Measurements from ENCODE around the gene MRTFB.
"Not testable (repeated sequence)": the region's sequence is repeated elsewhere in the genome, so short reads cannot be mapped to it uniquely, and the experiment has no call there.

MRTFB gene

DNA sequence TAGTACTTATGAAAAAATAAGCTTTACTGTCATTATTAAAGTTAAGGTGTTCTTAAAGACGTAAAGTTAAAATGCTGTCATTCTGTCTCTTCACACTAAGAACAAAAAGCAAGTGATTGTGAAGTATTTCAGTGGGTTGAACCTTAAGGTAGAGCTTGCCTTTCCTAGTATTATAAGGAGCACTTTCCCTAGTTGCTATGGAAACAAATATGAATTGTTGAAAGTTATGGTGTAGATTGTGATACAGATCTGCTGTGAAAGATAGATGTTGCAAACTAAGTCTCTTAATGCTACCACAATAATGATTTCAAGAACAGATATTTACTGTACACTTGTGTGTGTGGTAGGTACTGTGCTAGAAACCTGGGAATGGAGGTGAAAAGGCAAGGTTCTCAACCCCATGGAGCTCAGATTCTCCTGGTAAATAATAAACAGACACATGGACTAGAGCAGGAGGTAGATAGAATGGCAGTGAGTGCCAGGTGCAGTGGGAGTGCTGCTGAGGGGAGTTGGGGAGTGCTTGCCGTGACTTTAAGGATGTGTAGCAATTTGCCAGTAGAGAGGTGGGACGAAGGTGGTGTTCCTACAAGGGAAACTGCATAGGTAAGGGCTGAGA is 34.7 kb downstream of the MRTFB start:
- DNase-seq (ENCODE audit: low read depth, low spot score) = no peak

DNA sequence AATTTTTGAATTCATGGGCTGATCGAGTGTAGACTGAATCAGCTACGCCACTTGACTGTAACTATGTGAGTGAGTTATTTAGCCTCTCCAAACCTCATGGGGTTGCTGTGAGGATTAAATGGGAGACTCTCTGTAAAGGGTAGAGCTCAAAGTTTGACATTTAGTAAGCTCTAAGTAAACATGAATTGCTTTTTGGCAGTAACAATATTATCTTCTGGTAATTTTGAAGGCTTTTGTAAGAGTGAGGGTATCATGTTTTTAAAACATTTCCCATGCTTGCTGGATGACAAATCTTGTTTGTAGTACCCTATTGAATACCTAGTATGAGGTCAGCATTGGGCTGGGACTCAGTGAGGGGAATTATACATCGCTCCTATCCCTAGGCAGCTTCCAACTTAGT is 35.3 kb downstream of the MRTFB start:
- DNase-seq (ENCODE audit: low read depth, low spot score) = no peak

DNA sequence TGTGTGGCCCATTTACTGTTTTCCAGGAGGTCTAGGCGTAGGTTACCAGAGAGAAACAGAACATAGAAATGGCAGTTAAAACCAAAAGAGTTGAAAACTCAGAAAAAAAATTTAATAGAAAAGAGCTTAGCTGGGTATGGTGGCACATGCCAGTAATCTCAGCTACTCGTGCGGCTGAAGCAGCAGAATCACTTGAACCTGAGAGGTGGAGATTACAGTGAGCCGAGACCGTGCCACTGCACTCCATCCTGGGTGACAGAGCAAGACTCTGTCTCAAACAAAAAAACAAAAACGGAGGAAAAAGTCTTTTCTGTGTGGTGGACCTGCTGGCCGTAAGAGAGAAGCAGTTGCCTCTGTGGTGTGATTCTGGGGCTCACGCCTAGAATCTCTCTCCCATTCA is 35.8 kb downstream of the MRTFB start:
- DNase-seq (ENCODE audit: low read depth, low spot score) = no peak

DNA sequence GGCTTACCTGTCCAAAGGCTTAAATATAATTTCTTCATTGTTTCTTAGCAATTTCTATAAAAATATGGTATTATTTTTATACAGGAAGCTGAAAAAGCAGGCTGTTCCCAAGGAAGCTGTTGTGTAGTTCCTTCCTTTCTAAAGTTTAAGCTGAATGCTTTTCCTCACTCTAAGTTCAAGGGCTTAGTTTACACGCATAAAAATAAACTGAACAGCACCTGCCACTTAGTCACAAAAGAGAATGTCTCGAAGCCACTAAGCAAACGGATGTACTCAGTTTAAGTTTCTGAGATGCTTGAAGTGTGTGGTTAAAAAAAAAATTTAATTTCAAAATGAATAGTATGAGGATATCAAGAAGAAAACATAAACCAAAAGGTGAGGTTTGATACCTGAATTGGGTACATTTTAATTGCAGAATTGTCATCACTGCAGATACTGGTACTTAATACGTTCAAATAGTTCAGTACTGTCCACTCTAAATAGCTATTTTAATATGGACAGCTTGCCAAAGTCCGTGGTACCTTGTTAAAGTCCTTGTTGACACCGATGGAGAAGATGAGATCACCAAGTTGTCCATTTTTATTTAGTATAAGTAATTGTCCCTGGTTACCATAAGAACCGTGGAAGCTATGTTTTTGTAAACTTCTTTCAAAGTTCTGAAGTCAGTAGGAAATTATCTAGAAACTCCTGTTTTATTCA is 38.1 kb downstream of the MRTFB start:
- DNase-seq (ENCODE audit: low read depth, low spot score) = no peak

DNA sequence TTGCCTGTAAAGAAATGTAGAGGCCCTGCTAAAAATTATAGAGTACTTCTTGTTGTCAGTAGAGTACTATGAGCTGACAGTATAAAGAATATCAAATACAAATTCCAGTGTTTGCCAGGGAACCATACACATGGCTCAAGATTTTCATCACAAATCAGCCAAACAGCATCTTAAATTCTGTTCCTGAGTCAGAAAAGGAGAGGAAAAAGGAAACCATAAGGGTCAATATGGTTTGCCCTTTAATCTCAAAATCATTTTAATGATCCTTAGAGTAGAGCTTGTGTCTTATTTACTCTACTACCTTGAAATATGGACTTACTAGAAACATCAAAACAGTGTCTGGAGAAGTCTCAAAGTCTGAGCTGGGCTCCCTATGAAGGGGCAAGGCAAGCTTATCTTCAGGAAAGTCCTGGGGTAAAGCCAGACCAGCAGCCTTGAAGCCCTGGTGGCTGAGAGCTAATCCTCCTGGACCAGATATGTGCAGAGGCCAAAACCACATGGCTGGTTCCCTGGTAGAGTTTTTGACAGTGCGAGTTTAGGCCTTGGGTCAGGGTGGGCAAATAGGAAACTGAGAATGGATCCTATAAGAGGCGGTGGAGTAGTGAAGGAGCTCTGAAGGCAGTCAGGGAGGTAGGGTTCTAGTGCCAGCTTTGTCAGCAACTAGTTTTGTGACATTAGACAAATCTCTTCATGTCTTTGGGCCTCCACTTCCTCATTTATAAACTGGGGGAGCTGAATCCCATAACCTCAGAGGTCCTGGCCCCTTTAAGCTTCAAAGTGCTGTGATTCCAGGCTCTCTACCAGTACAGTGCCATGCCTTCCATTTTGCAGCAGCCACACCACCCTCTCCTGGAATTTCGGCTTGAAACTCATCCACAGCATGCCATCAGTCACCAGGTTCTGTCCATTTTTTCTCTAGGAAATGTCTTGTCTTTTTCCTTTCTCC is 38.9 kb downstream of the MRTFB start:
- no peak for DNase-seq (ENCODE audit: low read depth, low spot score)

DNA sequence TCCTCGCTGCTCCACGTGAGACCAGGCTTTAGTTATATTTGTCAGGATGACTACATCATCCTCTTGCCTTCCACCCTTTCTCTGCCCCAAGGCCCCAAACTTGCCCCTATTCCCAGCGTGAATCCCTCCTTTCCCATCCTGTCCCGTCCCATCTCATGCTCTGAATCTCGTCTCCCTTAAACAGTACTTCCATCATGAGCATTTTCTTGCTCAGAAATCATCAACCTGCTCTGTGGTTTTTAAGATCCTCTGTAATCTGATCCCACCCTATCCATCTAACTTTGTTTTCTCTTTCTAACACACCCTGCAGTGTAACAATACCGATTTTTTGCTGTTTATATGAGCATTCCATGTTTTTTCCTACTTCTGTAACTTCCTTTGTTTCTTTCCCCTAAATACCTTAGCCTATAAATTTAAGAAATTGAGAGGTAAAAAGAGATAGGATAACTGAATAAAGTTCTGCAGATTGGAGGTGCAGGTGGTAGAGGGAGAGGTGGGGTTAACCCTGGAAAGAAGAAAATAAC is 39.7 kb downstream of the MRTFB start:
- DNase-seq (ENCODE audit: low read depth, low spot score) = no peak

DNA sequence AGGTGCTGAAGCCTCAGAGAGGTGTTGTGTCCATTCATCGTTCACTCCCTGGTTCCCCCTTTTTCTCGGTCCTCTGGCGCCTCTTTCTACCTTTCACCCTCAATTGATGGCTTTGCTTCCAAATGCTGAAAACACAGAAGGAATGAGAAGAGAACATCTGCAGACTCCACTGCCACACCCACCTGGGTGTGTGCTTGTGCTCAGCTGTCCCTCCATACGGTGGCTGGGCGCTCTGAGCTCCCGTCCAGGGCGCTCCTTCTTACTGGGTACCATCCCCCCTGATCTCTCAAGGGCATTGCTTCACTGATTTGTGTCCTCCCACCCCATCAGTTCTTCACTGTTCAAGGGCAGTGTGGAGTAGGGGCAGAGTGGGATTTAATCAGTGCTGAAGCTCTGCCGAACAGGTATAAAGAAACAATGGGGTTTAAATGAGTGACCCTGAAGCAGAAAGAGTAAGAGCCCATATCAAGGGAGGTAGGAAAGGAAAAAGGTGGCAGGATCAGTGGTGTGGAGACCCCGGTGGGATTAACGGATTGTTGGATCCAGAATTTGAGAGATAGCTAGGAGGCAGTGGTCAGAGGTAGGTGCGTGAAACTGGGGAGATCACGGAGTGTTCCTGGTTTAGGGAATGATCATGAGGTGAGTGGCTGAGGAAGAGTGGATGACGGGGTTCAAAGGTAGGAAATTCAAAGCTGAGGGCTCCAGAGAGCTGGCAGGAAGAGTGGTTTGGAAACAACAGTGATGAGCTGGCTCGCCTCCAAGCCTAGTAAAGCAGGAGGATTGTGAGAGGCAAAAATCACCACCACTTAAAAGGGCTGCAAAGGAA is 40.8 kb downstream of the MRTFB start:
- no peak for DNase-seq (ENCODE audit: low read depth, low spot score)

DNA sequence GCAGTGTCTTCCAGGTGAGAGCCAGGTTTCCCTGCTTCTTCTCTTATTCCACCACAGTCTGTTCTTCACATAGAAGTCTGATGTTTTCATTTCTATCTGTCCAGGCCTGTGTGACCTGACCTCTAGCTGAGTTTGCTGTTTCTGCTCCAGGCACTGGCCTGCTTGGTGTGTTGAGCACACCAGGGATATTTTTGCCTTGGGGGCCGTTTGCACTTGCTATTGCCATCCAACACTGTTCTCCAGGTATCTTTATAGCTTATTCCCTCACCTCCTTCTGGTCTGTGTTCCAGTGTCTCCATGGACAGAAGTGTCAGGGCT is 41.4 kb downstream of the MRTFB start:
- DNase-seq (ENCODE audit: low read depth, low spot score) = no peak

DNA sequence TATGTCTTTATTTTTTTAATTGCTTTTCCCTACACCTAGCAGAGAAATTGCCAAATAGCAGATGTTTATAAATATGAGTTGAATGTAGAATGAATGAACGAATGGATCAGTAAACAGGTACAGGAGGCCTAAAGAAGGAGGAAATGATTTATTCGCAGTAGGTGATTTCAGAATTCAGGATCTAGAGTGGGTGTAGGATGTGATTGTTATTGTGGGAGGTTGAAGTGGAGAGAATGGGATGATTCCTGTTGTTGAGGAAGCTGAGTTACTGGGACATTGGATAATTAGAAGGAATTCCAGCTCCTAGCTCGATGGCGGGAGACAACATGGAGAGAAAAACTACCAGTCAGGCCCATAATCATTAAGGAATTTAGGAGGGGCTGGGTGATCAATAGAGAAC is 42.2 kb downstream of the MRTFB start:
- DNase-seq (ENCODE audit: low read depth, low spot score) = no peak

DNA sequence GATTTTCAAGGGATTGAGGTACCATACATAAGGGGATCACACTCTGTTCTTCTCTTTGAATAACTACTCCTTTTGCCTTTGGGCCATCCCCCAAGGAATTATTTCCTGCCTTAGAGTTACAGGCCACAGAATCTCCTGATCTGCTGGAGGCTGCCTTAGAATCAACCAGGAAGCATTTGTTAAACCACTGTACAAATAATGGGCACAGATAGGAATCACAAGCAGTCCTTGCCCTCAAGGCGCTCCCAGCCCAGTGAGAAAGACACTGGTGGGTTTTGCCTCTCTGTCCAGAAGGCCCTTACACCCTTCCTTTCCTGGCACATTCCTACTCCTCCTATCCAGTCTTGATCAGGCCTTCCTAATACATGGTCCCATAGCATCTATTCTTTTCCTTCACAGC is 45.9 kb downstream of the MRTFB start:
- DNase-seq (ENCODE audit: low read depth, low spot score) = no peak

DNA sequence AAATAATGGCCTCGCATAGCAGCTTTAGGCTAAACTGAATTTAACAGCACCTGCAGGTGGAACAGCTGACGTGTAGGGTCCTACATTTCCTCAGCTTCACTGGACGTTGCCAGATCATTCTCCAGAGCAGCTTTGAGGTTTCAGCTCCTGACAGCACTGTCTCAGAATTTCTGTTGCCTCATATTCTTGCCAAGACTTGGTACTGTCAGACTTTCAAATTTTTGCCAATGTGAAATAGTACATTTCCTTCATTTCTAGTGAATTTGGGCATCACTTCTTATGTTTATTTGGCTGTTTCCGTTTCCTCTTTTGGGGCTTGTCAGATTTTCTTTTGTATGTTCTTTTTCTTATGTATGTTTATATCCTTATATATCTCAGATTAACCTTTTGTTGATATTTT is 48.7 kb downstream of the MRTFB start:
- DNase-seq (ENCODE audit: low read depth, low spot score) = no peak

DNA sequence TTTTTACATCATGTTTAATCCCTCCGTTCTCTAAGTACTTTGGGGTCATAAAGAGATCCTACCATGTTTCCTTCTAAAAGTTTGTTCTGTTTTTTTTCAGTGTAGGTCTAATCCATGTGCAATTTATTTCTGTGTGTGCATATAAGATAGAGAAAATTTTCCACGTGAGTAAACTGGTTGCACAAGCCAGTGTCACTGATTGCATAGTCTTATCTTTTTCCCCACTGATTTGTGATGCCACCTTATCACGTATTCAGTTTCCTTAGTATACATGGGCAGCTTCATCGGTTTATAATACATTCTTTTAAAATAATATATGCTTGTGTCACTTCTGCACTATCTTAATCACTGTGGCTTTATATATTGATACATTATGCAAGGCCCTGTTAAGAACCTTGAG is 49.2 kb downstream of the MRTFB start:
- no peak for DNase-seq (ENCODE audit: low read depth, low spot score)

DNA sequence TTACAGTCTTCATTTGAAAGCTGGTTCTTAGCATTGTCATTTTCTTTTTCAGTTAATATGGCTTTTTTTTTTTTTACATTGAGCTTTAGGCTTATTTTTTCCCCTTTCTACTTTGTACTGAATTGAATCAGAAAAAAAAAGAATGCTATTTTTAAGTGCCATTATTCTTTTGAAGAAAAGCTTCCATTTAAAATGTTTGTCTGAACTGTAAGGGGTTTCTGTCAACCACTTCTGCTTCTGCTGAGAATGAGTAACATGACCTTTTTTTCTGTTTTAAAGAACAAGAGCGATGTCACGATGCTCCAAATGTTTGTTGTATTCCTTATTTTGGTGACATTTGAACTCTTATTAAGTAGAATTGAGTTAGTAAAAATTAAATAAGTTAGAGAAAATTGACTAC is 50.0 kb downstream of the MRTFB start:
- no peak for DNase-seq (ENCODE audit: low read depth, low spot score)

DNA sequence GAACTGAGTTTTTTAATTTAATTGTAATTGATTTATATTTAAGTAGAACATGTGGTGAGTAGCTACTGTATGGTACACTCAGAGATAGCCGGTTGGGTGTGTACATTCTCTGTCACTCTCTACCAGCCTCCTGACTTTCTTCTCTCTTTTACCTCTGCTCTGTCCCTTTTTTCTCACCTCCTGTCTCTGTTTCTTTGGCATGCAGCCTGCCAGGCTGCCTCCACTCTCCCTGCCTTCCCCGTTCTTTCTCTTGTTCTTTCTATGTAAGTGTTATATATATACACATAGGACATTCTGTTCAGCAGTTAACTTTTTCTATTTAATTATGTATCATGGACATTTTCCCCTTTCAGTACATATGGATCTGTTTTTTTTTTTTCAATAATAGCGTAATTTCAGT is 50.8 kb downstream of the MRTFB start:
- no peak for DNase-seq (ENCODE audit: low read depth, low spot score)

DNA sequence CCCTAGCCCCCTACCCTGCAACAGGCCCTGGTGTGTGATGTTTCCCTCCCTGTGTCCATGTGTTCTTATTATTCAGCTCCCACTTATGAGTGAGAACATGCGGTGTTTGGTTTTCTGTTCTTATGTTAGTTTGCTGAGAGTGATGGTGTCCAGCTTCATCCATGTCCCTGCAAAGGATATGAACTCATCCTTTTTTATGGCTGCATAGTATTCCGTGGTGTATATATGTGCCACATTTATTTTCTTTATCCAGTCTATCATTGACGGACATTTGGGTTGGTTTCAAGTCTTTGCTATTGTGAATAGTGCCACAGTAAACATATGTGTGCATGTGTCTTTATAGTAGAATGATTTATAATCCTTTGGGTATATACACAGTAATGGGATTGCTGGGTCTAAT is 51.3 kb downstream of the MRTFB start:
- not testable (repeated sequence) for DNase-seq (ENCODE audit: low read depth, low spot score)

DNA sequence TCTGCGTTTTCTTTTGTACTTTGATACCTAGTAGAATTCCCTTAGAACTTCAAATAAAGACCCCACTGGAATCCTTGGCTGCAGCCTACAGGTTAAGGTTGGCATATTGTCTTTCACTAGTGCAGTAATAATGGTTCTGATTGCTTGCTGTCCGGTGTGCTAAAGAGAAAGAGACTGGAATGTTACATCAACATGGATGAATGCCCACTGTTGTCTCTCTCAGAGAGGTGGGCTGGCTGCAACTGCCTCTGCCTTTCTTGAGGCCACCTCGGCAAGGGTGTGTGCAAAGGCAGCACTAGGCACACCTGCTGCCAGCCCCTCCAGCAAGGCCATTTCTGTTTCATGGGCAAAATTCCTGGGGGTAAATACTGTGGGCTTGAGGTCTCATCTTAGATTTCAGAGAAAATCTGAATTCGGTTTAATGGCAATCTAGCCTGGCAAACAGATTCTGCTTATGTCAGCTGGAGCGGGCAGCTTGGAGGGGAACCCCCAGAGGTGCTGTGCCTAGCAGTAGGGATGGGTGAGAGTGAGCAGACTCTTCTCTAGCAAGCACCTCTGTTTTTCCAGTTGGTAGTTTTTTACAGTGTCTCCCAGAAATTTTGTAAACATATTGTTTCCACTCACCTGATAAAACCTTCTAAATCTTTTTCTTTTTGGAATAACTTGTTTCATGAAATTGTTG is 54.0 kb downstream of the MRTFB start:
- DNase-seq (ENCODE audit: low read depth, low spot score) = no peak

DNA sequence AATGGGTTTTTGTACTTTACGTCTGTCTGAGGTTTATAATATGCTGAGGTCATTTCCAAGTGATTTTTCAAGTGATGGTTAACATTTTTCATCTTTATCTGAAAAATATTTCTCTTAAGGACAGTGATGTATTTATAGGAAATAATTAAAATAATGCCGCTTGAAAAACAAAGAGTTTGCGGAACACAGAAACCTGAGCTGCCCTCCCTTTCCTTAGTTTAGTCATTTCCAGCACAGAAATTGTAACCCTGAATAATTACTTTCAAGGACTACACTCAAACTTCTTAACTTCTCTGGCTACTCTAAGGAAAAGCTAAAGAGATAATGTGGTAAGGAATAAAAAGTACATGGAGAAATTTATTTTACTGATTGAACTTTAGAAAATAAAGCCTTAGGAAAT is 54.6 kb downstream of the MRTFB start:
- DNase-seq (ENCODE audit: low read depth, low spot score) = no peak

DNA sequence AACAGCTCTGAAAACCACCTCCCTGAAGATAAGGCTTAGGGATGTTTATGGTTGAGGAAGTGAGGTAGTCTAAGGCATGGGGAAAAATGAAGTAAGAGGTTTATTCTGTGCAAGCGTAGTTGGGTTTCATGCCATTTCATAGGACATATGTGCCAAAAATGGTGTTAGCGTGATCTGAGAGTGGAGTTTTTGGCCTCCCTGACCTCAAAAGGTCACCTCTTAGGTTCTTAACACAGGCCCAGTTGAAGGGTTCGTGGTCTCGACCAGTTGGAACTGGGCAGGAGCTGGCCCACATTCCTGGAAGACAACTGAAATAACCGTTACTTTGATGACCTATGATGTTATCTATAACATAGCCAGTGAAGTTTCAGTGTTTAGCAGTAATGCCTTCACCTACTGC is 57.0 kb downstream of the MRTFB start:
- DNase-seq (ENCODE audit: low read depth, low spot score) = no peak

DNA sequence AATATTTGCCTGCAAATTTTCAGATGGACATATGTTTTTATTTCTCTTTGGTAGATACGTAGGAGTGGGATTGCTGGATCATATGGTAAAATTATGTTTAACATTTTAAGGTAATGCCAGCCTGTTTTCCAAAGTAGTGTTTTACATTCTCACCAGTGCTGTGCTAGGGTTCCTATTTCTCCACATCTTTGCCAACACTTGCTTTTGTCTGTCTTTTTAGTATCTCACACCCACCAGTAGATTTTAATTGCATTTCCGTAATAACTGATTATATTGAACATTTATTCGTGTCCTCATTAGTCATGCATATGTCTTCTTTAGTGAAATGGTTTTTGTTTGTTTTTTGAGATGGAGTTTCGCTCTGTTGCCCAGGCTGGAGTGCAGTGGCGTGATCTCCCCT is 58.4 kb downstream of the MRTFB start:
- DNase-seq (ENCODE audit: low read depth, low spot score) = no peak

DNA sequence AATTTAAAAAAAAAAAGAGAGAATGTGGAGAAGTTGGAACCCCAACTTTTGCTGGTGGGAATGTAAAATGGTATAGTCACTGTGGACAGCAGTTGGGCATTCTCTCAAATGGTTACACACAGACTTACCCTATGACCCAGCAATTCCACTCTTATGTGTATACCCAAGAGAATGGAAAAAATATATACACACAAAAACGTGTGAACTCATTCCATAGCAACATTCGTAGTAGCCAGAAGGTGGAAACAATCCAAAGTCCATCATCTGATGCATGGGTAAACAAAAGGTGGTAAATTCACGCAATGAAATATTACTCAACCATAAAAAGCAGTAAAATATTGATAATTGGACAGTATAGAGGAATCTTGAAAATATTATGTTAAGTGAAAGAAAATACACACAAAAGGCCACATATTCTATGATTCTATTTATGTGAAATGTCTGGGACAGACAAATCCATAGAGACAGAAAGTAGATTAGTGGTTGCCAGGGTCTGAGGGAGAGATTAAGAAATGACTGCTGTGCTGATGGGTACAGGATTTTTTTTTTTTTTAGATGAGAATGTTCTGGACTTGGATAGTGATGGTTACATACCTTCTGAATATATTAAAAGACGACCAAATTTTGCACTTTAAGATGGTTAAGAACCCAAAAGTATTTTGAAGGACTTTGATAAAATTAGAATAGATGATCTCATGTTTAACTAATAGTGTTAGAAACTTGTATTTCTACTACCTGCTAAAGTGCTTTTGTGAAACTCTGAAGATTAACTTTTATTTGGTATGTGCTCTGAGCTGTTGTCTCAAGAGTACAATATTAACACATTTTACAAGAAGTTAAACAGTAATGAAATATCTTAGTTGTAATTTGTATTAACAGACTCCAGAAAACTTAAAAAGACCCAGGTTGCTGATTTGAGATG is 60.9 kb downstream of the MRTFB start:
- no peak for DNase-seq (ENCODE audit: low read depth, low spot score)
